Karpas-422 (cell line): ENCODE measurements around the gene POU3F1. TPM values are rescaled to one million over a fixed set of nuclear protein-coding genes. Genes with fewer than 3 reads are reported as not detected.

Experiments used
- DNase-seq: peaks from one replicate; pipeline ENCODE4 v3.0.0-alpha.2; 2015
- H2AFZ ChIP-seq: fragments of 200-600 bp; sonication (generic); 2 replicates; pipeline ENCODE4 v1.6.1; 2014; ENCODE audit warnings: antibody characterized with exemption, low read length, mixed read lengths
- H3K27ac ChIP-seq: fragments of 200-600 bp; sonication (generic); 2 replicates; pipeline ENCODE4 v1.5.1; 2014; ENCODE audit warnings: mild to moderate bottlenecking, low read length, moderate library complexity
- H3K27me3 ChIP-seq: fragments of 200-600 bp; sonication (generic); 2 replicates; pipeline ENCODE4 v1.6.1; 2014; ENCODE audit warnings: low read length, mixed read lengths
- H3K36me3 ChIP-seq: fragments of 200-600 bp; sonication (generic); 2 replicates; pipeline ENCODE4 v1.6.1; 2014; ENCODE audit warnings: low read length, mixed read lengths; ENCODE audit not compliant: insufficient read depth
- H3K4me1 ChIP-seq: fragments of 200-600 bp; sonication (generic); 2 replicates; pipeline ENCODE4 v1.6.1; 2014; ENCODE audit warnings: mild to moderate bottlenecking, low read length, mixed read lengths
- H3K4me2 ChIP-seq: fragments of 200-600 bp; sonication (generic); 2 replicates; pipeline ENCODE4 v1.6.1; 2014; ENCODE audit warnings: low read length, low read depth, mild to moderate bottlenecking; ENCODE audit not compliant: poor library complexity, severe bottlenecking
- H3K4me3 ChIP-seq: fragments of 200-600 bp; sonication (generic); 2 replicates; pipeline ENCODE4 v1.5.1; 2014; ENCODE audit warnings: mild to moderate bottlenecking, antibody characterized with exemption, low read length, mixed read lengths
- H3K79me2 ChIP-seq: fragments of 200-600 bp; sonication (generic); 2 replicates; pipeline ENCODE4 v1.6.1; 2014; ENCODE audit warnings: mild to moderate bottlenecking, low read length, mixed read lengths
- H3K9ac ChIP-seq: fragments of 200-600 bp; sonication (generic); 2 replicates; pipeline ENCODE4 v1.6.0; 2014; ENCODE audit warnings: low read length
- H3K9me2 ChIP-seq: fragments of 200-600 bp; sonication (generic), shearing (Covaris generic); replicated peaks from 2 replicates; pipeline ENCODE4 v1.6.0; 2014; ENCODE audit warnings: mild to moderate bottlenecking, low read length, moderate library complexity; ENCODE audit not compliant: insufficient read depth
- H3K9me3 ChIP-seq: fragments of 300-700, 200-600 bp; sonication (generic); 2 replicates; pipeline ENCODE4 v1.6.1; 2014; ENCODE audit warnings: low read length, mixed read lengths
- H4K20me1 ChIP-seq: fragments of 200-600 bp; sonication (generic); 2 replicates; pipeline ENCODE4 v1.6.1; 2014; ENCODE audit warnings: mild to moderate bottlenecking, antibody characterized with exemption, low read length, low read depth; ENCODE audit not compliant: insufficient read depth
- total RNA-seq: library from RNA; depleted of rRNA; stranded (reverse); fragments of >200 nt; shearing (Covaris generic); gene quantifications from 2 replicates; pipeline ENCODE4 v1.2.3, GENCODE V29; 2014; ENCODE audit warnings: low replicate concordance

The POU3F1 gene
- total RNA-seq, 1 experiment from 2014 or later = not detected

DNA sequence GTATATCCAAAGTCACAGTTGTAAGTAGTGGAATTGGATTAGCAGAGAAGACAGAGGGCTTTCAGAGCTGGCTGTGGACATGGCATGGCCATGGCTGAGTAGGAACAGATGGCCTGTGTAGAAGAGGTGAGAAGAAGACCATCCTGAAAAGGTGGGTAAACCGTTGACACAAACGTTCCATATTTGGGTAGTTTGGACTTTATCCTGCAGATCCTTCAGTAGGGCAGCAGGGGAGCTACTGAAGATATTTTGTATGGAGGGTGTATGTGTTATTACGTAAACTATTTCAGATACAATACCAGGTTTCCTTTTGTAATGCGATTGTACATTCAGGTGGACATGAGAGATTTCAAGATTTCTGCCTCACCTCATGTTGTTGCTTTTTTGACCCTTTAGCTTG, 32.4 kb downstream of the POU3F1 start:
- peak overlapping the region; percentile 85; the same call in 1 of the 2 replicates for H3K4me3 ChIP-seq
- peaks cover 45% of the 10 kb centered on the region for H3K79me2 ChIP-seq
- peak overlapping the region; percentile 76 for H3K4me2 ChIP-seq
- no peaks in the 10 kb centered on the region for H3K9me3 ChIP-seq
- peak overlapping the region; percentile 92; the same call in 1 of the 2 replicates for H3K9ac ChIP-seq
- no peak overlapping the region for H2AFZ ChIP-seq
- DNase-seq = no peak
- peaks cover 20% of the 10 kb centered on the region for H3K36me3 ChIP-seq
- no peaks in the 10 kb centered on the region for H3K9me2 ChIP-seq
- H3K4me1 ChIP-seq = peaks cover 15% of the 10 kb centered on the region
- no peaks in the 10 kb centered on the region for H4K20me1 ChIP-seq
- H3K27me3 ChIP-seq = no peaks in the 10 kb centered on the region
- no peak overlapping the region for H3K27ac ChIP-seq

DNA sequence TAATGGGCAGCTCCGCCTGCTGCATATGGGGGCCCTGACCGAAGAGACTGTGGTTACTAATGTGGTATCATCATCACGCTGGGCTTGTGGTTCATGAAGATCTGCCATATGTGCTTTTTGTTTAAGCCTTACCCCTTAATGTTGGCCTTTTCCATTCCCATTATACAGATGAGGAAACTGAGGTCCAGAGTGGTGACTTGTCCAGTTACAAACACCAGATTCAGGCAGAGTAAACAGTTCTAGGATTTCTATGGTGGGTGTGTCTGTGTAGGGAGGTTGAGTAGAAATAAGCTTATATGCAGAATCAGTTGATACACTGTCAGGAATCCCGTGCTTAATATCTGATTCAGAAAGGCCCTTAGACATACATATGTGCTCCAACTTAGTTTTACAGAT, 33.4 kb downstream of the POU3F1 start:
- H3K27me3 ChIP-seq = no peaks in the 10 kb centered on the region
- no peak for DNase-seq
- H3K4me1 ChIP-seq = peaks cover 15% of the 10 kb centered on the region
- H3K79me2 ChIP-seq = peaks cover 45% of the 10 kb centered on the region
- peak overlapping the region; percentile 92 for H3K9ac ChIP-seq
- H3K4me2 ChIP-seq = peak overlapping the region; percentile 76
- peak overlapping the region; percentile 82; the same call in 1 of the 2 replicates for H3K27ac ChIP-seq
- H3K4me3 ChIP-seq = peak overlapping the region; percentile 85
- no peaks in the 10 kb centered on the region for H4K20me1 ChIP-seq
- H3K36me3 ChIP-seq = peaks cover 16% of the 10 kb centered on the region; the same call in 1 of the 2 replicates
- H3K9me3 ChIP-seq = no peaks in the 10 kb centered on the region
- no peak overlapping the region for H2AFZ ChIP-seq
- no peaks in the 10 kb centered on the region for H3K9me2 ChIP-seq

DNA sequence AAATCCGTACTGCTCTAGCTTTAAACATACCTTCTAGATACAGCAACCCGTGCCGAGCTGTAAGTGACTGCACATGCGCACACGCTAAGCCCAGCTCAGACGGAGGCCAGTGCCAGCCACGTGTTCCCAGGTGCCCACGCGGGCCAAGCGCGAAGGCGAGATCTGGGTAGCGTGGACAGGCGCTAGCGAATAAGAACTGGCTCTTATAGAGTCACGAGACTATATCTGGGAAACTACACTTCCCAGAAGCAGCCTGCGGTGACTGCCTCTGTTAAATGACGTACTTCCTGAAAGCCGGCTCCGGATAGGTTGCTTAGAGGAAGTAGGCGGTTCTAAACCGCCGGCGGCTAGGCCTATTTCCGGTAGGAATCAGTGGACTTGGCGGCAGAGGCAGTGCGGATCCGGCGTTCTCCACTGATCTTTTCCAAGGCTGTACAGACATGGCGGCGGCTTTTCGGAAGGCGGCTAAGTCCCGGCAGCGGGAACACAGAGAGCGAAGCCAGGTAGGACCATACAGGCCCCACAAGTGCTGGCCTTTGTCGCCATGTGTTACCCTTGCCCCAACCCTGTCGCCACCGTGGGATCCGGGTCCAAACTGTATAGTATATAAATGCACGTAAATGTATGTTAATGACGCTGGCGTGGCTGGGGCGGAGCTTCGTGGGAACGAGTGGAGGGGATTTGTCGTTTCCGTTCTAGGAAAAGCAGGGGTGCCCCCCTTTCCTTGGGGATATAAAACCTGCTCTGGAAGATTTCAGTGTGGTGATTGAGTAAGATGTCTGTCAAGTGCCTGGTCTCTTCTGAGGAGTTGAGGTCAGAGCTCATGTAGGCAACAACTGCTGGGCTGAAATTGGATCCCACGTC, 34.0 kb downstream of the POU3F1 start, which contains the start of gene UTP11:
UTP11 (plus strand) TSS at position 372 of the 864 bp plus-strand sequence; CDS start at position 441, 69 bp downstream.
- Histone ChIP-seq H3K79me2 (peaks cover 45% of the 10 kb centered on the region), H3K4me2 (peak within 1 kb of the TSS; percentile 76), H3K36me3 (peaks cover 12% of the 10 kb centered on the region; the same call in 1 of the 2 replicates), H3K9me2 (no peaks in the 10 kb centered on the region), H3K27me3 (no peaks in the 10 kb centered on the region), H3K4me3 (peak within 1 kb of the TSS; percentile 85), H4K20me1 (no peaks in the 10 kb centered on the region), H3K9ac (peak within 1 kb of the TSS; percentile 92), H3K9me3 (no peaks in the 10 kb centered on the region), H3K4me1 (peaks cover 15% of the 10 kb centered on the region), H2AFZ (peak within 1 kb of the TSS; percentile 79), H3K27ac (peak within 1 kb of the TSS; percentile 82)
- peak; percentile 99 for DNase-seq

DNA sequence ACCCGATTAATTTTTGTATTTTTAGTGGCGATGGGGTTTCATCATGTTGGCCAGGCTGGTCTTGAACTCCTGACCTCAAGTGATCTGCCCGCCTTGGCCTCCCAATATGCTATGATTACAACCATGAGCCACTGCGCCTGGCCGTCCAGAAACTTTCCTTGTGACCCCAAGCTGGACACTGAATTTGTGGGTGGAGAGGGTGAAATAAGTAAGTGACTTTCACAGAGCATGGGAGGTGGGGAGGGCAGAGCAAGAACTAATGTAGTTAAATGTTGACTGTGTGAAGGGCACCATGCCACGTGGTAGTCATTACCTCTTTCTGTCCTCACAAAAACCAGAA, 36.8 kb downstream of the POU3F1 start:
- no peak for DNase-seq
- Histone ChIP-seq H3K27me3 (no peaks in the 10 kb centered on the region), H3K36me3 (no peaks in the 10 kb centered on the region), H3K9me2 (no peaks in the 10 kb centered on the region), H2AFZ (no peak overlapping the region), H3K27ac (no peak overlapping the region), H3K4me3 (no peak overlapping the region), H3K4me1 (peaks cover 16% of the 10 kb centered on the region), H4K20me1 (no peaks in the 10 kb centered on the region), H3K79me2 (peaks cover 22% of the 10 kb centered on the region), H3K9me3 (no peaks in the 10 kb centered on the region), H3K4me2 (no peak overlapping the region), H3K9ac (no peak overlapping the region)

DNA sequence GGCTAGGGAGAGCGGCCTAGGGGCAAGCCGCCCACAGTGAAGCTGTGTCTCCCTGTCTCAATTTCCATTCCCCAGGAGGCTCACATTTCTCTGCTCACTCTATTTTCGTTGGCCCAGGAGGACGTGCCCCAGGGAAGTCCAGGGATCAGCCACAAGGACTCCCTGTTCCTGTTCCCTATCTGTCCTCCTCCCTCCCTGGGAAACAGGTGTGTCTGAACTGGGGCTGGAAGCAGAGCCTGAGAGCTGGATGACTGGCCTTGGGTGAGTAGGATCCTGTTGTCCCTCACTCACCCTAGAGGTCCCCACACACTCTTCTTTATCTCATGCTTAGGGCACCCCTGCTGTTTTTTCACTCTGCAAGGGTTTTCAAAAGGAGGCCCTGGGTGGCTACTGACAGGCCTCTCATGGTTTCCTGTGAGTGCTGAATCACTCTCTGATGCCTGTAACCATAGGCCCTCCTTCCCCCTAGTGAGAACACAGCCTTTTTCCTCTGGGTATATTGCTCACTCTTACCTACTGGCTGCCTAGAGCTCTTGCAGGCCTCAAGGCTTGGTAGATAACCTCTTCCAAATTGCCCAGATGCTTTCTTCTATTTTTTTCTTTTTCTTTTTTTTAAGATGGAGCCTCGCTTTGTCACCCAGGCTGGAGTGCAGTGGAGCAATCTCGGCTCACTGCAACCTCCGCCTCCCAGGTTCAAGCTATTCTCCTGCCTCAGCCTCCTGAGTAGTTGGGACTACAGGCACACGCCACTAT, 37.3 kb downstream of the POU3F1 start:
- no peak overlapping the region for H3K27ac ChIP-seq
- DNase-seq = no peak
- H3K9me2 ChIP-seq = no peaks in the 10 kb centered on the region
- no peaks in the 10 kb centered on the region for H3K9me3 ChIP-seq
- H3K4me2 ChIP-seq = no peak overlapping the region
- no peaks in the 10 kb centered on the region for H3K36me3 ChIP-seq
- peaks cover 18% of the 10 kb centered on the region for H3K4me1 ChIP-seq
- 0 out of 2 replicates have a peak, but pooled peaks cover 4% of the 10 kb centered on the region for H3K27me3 ChIP-seq
- no peak overlapping the region for H2AFZ ChIP-seq
- H4K20me1 ChIP-seq = no peaks in the 10 kb centered on the region
- no peak overlapping the region for H3K4me3 ChIP-seq
- H3K79me2 ChIP-seq = peaks cover 17% of the 10 kb centered on the region
- H3K9ac ChIP-seq = no peak overlapping the region

DNA sequence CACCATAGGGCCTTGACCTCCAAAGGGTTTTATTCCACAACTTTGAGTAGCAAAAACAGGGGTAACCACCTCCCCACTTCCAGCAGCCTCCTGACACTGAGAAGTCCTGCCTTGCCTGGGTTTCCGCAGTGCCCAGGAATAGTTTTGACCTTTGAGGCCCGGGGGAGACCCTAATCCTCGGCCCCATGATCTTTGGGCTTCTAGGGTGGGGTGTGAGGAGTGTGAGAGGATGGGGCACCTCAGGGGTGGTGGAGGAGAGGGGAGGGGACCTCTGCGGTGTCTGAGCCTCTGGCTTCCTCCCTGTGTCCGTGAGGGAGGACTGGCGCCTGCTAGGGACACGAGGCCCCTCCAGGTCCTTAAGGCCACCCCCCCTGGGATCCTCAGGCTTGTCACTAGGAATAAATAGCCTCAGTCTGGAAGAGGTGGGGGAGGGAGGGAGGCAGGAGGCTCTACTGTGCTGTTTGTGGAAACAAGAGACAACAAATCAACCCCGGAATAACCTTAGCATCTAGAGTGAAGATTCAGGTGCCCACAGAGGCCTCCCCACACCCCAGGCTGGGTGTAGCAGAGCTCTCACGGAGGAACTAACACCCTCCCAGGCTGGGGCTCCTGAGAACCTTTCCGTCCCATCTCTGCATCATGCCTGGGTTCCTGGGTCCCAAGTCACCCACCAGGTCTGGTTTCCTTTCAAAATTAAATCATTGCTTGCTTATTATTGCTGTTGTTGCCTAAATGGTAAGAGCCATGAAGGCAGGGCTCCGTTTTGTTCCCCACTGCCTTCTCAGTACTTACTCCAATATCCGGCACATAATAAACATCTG, 40.4 kb downstream of the POU3F1 start:
- H3K9me2 ChIP-seq = no peaks in the 10 kb centered on the region
- no peaks in the 10 kb centered on the region for H4K20me1 ChIP-seq
- H3K4me2 ChIP-seq = peak overlapping the region; percentile 51
- H3K9me3 ChIP-seq = no peaks in the 10 kb centered on the region
- peak overlapping the region; percentile 29; the same call in 1 of the 2 replicates for H3K9ac ChIP-seq
- peak overlapping the region; percentile 51; the same call in 1 of the 2 replicates for H3K4me3 ChIP-seq
- H2AFZ ChIP-seq = no peak overlapping the region
- DNase-seq = no peak
- no peaks in the 10 kb centered on the region for H3K36me3 ChIP-seq
- no peak overlapping the region for H3K27ac ChIP-seq
- peaks cover 10% of the 10 kb centered on the region for H3K4me1 ChIP-seq
- no peaks in the 10 kb centered on the region for H3K79me2 ChIP-seq
- 0 out of 2 replicates have a peak, but pooled peaks cover 4% of the 10 kb centered on the region for H3K27me3 ChIP-seq

DNA sequence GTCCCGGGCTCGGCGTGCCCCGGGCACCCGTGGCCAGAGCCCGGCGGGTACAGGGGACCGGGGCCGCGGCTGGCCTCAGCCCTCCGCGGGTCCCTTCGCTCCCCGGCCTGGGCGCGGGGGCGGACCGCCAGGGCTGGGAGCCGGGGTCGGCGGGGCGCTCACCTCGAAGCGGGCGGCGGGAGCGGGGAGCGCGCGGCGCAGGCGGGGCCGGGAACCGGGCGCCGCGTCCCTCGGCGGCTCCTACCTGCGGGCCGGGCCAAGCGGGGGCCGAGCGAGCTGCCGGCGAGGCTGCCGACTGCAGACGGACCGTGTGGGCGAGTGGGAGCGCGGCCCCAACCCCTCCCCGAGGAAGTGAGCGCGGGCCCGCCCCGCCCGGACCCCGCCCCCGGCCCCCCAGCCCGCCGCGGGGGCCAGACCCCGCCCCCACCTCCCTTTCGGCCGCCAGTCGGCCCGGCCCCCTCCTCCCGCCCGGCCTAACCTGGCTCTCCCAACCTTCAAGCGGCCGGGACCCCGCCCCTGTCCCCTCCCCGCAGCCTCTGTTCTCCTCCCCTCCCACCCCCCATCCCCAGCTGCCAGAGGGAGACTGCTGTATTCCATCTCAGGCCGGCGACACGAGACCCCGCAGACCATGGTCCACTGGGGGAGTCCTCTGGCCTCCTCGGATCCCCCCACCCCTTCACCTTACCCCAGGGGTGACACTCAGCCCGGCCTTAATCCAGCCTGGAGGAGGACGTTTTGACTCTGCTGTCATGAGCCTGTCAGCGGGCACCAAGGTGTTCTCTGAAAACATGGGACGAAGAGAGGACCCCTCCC, 41.2 kb downstream of the POU3F1 start, which contains the start of gene FHL3:
FHL3 (minus strand) TSS at position 320 of the 813 bp plus-strand sequence. CDS start 6,102 bp downstream, outside the sequence.
- Histone ChIP-seq H3K9ac (peak within 1 kb of the TSS; percentile 60), H3K27ac (no peak within 1 kb of the TSS), H3K4me3 (peak within 1 kb of the TSS; percentile 64; the same call in 1 of the 2 replicates), H3K27me3 (0 out of 2 replicates have a peak, but pooled peaks cover 4% of the 10 kb centered on the region), H4K20me1 (no peaks in the 10 kb centered on the region), H3K36me3 (no peaks in the 10 kb centered on the region), H3K4me2 (peak within 1 kb of the TSS; percentile 71), H3K9me3 (no peaks in the 10 kb centered on the region), H3K4me1 (peaks cover 10% of the 10 kb centered on the region), H3K79me2 (no peaks in the 10 kb centered on the region), H2AFZ (peak within 1 kb of the TSS; percentile 14; the same call in 1 of the 2 replicates), H3K9me2 (no peaks in the 10 kb centered on the region)
- peak; percentile 65 for DNase-seq
